T-helper 1 cell treated with Interleukin-12 subunit alpha and Interleukin-12 subunit beta and Interleukin-4 antibody, amounts not matched to agents 30 ng/mL and 1 ng/mL, for 36 hours (primary cell): ENCODE results near the gene GDF9. TPM values are rescaled to one million over a fixed set of nuclear protein-coding genes. Genes with fewer than 3 reads are reported as not detected.
"Not testable (repeated sequence)": the region's sequence is repeated elsewhere in the genome, so short reads cannot be mapped to it uniquely, and the experiment has no call there.

ENCODE experiments used
- intact Hi-C: fragments of 100-400 bp; cut with micrococcal nuclease; formaldehyde crosslinking; loops from one replicate; pipeline ENCODE4 v1.15.1; 2024
- total RNA-seq: library from RNA; stranded (reverse); gene quantifications from 2 replicates; pipeline ENCODE4 v1.2.3, GENCODE V29; 2022

GDF9 gene
- total RNA-seq, 1 donor from 2014 or later, result 0.37 TPM

- intact Hi-C loops, result no loop called here
These were observed 7.1 kb upstream of the GDF9 start, which contains the start of gene LEAP2 for GRCh38 chr5:132873119-132873929. Gene LEAP2 (plus strand): TSS chr5:132873668. CDS start chr5:132873695, 27 bp downstream.

DNA sequence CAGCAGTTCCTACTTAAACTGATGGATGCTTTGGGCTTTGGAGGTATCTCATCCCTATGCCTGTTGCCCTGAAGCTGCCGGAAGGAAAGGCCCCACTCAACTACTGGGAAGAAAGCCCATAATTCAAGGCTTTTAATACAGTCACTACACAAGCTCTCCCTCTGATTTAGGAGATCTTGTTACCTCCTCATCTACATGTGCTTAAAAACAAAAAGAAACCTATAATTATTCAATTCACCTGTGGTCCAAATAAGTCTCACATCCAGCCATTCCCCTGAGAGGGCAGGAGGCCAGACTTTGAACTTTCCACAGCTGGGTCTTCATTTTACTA lies 6.5 kb upstream of the GDF9 start:
- intact Hi-C loops, result no loop called here

DNA sequence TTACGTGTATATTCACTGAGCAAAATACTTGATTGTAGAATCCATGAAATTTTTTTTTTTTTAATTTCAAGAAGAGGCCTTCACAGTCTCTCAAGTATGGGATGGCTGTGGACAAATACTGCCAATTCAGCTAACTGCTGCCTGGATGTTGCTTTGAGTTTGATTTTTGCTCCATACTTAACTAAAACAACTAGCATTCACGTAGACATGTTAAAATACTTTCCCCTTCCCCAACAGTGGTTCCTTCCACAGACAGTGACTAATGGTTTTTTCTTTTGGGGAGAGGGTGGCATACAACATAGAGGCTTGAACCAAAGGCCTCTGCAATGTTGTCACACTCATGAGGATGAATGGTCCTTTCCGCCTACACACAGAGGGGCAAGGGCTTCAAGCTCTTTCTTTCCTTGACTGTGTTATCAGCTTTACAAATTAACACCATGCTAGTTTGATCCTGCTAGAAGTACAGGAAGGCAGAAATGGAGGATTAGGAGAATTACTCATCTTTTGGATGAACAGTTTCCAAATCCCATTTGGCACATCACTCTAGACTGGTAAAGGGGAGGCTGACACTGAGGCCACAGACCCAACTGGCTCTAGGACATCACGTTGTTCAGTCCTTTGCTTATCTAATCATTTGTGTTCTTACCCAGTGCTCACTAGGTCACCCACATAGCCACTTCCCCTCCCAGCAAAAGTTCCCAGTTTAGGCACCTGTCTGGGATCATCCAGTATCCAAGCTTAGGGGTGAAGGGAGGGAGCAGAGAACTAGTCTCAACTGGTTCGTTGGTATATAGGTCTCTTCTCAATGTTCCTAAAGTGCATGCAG lies 5.4 kb upstream of the GDF9 start:
- intact Hi-C loops, result no loop called here

DNA sequence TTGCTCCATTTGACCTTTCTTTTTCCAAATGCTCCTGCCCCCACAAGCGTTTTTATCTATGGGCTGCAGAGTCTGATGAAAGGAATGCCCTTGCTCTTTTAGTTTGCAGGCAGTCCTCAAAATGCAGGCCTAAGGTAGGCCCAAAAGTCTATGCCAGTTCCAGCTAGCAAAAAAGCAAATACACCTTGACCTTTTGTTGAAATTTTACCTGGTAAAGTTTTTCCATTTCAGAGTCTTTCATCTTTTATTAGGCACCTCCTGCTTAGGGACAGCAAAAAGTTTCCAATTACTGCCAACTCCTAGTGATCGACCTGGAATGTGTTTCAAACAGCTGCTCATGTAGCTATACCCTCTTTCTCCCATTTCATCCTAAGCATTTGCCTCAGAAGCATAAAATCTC lies 4.5 kb upstream of the GDF9 start:
- intact Hi-C loops, result no loop called here

- intact Hi-C loops, result loop anchor here (5.0 to 10.0 kb wide), 3 partner anchors 1096 to 1889 kb away; partner anchors contain the start of genes C5orf15, DDX46 and PPP2CA
These were observed 2.5 kb upstream of the GDF9 start for GRCh38 chr5:132868754-132869153.

DNA sequence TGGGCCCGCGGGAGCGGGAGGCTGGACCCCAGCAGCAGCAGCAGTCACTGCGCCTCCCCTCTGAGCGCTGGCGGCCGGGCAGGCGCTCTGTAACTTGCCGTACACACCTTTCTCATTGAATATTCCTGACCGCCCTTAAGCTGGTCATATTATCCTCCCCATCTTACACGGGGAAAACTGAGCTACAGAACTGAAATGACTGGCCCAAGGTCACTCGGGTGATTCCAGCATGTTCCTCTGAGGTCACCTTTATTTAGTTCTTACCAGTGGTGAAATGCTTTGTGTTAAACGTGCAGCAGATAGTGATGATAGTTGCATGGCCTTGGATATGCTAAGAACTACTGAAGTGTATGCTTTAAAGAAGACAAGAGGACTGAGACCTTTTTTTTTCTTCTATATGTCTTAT lies 780 bp upstream of the GDF9 start:
- intact Hi-C loops, result loop anchor here (2.0 to 10.0 kb wide), 5 partner anchors 226 to 1890 kb away; partner anchors contain the start of genes C5orf15, DDX46, FNIP1 and PPP2CA

- intact Hi-C loops, result loop anchor here (1.0 to 10.0 kb wide), 14 partner anchors 36 to 1891 kb away; partner anchors contain the start of genes AFF4, C5orf15, DDX46 and FNIP1
These were observed 464 bp downstream of the GDF9 start for GRCh38 chr5:132865668-132866341.

DNA sequence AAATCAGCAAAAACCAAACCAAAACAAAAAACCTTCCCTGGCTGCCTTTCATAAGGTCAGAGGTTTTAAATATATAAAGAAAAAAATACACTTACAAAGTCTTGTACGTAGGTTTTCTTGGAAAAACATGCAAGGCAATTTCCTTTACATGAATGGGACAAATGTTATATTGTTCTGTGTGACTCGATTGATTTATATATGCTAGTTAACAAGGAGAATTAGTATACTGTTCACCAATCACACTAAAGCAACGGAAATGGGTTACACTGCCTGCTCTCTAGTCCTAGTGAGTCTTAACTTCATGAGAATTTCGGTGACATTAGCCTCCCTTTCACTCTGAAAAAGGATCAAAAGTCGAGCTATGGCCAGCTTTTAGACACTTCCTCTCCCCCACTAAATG lies 5.5 kb downstream of the GDF9 start:
- intact Hi-C loops, result loop anchor here (10.0 kb wide), 1 partner anchor 1104 kb away; the partner anchor contains the start of gene C5orf15

- intact Hi-C loops, result loop anchor here (10.0 kb wide), 1 partner anchor 1105 kb away; the partner anchor contains the start of gene C5orf15
These were observed 6.3 kb downstream of the GDF9 start for GRCh38 chr5:132859889-132860437.

DNA sequence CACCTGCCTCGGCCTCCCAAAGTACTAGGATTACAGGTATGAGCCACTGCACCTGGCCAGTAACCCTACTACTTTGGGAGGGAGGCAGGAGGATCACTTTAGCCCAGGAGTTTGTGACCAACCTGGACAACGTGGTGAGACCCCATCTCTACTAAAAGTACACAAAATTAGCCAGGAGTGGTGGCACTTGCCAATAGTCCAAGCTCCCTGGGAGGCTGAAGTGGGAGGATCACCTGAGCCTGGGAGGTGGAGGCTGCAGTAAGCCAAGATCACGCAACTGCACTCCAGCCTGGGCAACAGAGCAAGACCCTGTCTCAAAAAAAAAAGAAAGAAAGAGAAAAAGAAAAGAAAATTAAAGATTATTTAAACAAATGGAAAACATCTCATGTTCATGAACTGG lies 10.3 kb downstream of the GDF9 start:
- intact Hi-C loops, result no loop called here

- intact Hi-C loops, result not testable (repeated sequence)
These were observed 11.3 kb downstream of the GDF9 start for GRCh38 chr5:132854992-132855391.

DNA sequence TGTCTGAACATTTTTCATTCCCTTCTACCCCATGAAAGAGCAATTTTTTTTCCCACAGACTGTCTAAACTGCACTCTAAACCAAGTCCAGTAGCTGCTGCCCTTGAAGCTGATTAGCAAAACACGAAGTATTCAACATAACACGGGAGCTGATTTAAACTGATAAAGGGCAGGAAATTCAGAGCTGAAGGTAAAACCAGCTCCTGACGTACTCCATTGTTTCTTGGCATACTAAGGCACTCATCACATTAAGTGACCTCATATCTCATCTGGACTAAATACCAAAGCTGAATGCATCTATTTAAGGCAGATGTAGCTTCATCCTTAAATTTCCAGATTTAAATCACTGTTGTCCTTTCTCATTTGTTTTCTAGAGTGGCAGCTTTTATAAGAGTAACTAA lies 12.0 kb downstream of the GDF9 start:
- intact Hi-C loops, result no loop called here

- intact Hi-C loops, result no loop called here
These were observed 12.5 kb downstream of the GDF9 start for GRCh38 chr5:132853790-132854189.

GRCh38 chr5:132853323-132853722 lies 12.9 kb downstream of the GDF9 start:
- intact Hi-C loops, result no loop called here

DNA sequence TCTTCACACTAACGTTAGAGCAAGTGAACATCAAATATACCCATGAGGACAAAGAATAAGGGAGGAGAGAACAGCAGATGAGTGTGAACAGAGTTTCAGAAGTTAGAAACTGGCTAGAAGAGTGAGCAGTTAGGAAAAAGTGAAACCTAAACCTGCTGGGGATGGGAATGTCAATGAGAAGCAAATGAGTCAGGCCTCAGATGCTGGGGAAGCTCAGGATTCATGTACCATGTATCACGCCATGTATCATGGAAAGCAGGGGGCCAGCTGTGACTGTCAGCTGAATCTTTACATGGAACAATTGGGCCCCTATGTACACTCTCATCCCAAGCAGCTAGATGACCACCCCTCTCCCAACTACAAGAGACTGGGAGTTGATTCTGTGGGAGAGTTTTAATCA lies 16.2 kb downstream of the GDF9 start:
- intact Hi-C loops, result no loop called here

GRCh38 chr5:132849347-132849746 lies 16.9 kb downstream of the GDF9 start:
- intact Hi-C loops, result no loop called here

GRCh38 chr5:132848270-132848669 lies 18.0 kb downstream of the GDF9 start:
- intact Hi-C loops, result no loop called here

- intact Hi-C loops, result no loop called here
These were observed 25.0 kb downstream of the GDF9 start for GRCh38 chr5:132841305-132841704.

GRCh38 chr5:132840896-132841295 lies 25.4 kb downstream of the GDF9 start:
- intact Hi-C loops, result no loop called here

DNA sequence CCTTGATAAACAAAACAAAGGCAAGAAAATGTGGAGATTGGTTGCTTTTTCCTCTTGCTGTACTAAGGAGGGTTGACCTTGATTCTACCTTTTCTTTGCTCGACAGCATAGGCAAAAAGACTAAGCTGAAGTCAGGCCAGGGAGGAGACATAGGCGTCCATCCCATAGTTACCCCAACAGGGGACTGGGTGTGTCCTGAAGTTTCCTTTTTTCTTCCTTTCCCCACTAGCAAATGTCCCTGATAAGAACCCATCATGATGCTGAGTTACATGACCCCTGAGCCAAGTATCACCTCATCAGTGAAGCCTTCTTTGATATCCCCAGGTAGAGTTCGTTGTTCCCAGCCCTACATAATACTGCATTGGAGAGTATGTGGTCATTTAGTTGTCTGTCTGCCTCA lies 26.0 kb downstream of the GDF9 start:
- intact Hi-C loops, result no loop called here
